GM18867 (cell line): ENCODE data around the gene C1RL.
"Not testable (repeated sequence)": the region's sequence is repeated elsewhere in the genome, so short reads cannot be mapped to it uniquely, and the experiment has no call there.

ENCODE experiments used
- ATAC-seq: cut with Tn5 transposase; IDR thresholded peaks from one replicate; pipeline ENCODE4 v1.9.1; 2021; ENCODE audit warnings: mild to moderate bottlenecking, moderate library complexity; ENCODE audit not compliant: unreplicated experiment

Gene C1RL

DNA sequence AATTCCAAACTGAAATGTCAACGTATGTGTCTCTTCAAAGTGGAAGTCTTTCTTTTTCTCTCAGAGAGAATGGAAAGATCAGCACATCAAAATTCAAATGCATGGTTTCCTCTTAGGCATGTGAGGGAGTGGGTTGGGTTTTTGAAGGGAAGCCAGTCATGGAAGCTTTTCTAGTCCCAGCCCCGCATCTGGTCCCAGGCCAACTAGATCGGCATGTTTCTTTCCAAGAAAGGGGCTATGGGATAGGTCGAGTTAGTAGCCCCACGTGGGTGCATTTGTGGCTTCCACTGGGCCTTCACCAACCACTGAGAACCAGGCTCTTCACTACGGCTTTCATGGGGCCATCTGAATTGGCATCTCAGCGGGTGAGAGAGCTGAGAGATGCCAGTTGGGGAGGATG lies 41.9 kb downstream of the C1RL start:
- no peak for ATAC-seq

DNA sequence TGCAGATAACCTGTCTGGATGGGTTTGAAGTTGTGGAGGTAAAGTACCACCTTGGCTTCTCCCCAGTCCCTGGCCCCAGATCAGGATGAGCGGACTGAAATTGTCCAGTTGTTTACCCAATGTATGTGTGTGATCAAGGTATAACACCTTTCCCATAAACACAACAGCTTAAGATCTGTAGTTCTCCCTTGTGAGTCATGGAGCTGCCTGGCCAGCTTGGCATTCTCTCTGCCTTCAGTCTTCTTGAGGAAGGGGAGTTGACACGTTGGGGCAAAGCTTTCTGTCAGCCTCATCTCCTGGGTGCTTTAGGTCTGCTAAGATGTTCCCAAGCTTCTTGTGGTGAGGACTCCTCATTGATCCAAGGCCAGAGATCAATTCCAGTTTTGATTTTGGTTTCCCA lies 42.4 kb downstream of the C1RL start:
- ATAC-seq, result no peak

DNA sequence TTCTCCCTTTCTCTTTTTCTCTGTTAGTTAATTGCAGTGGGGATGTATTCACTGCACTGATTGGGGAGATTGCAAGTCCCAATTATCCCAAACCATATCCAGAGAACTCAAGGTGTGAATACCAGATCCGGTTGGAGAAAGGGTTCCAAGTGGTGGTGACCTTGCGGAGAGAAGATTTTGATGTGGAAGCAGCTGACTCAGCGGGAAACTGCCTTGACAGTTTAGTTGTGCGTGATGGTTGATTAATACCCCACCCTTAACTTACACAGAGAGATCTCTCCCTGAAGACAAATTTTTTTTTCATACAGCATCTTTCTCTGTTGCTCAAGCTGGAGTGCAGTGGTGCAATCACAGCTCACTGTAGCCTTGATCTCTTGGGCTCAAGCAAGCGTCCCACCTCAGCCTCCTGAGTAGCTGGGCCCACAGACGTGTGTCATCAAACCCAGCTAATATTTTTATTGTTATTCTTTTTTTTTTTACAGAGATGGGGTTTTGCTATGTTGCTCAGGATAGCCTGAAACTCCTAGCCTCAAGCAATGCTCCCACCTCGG lies 43.9 kb downstream of the C1RL start:
- no peak for ATAC-seq

GRCh38 chr12:7064516-7064915 lies 44.5 kb downstream of the C1RL start:
- no peak for ATAC-seq

DNA sequence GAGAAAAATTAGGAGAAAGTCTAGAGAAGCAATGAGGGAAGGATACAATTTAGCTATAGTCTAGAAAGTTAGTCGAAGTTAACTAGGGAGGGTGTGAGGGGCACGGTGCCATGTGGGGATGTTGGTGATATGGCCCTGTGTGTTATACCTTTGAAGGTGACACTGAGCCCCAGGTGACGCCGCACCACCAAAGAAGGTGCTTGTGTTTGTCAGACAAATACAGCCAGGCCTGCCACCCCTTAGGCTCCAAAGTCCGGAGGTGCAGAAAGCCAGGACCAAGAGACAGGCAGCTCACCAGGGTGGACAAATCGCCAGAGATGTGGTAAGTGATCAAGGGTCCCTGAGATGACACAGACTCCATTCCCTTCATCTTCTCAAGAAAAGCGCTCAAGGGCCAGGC lies 47.4 kb downstream of the C1RL start:
- no peak for ATAC-seq

DNA sequence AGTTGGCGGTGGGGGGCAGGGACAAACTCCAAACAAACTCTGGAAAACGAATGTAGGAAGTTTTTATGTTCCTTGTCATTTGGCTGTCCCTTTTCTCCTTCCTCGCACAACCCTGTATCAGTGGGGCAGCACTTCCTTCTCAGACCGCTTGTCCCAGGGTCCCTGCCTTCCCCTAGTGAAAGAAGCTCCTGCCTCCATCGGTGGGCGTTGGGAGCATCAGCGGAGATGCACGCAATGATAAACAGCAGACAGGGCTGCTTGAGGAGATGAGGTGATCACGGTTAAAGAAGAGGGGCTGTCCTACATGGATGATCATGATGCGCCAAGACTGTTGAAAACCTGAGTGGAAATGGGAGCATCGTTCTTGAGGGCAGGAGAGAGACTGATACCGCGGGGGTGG lies 47.9 kb downstream of the C1RL start:
- no peak for ATAC-seq

DNA sequence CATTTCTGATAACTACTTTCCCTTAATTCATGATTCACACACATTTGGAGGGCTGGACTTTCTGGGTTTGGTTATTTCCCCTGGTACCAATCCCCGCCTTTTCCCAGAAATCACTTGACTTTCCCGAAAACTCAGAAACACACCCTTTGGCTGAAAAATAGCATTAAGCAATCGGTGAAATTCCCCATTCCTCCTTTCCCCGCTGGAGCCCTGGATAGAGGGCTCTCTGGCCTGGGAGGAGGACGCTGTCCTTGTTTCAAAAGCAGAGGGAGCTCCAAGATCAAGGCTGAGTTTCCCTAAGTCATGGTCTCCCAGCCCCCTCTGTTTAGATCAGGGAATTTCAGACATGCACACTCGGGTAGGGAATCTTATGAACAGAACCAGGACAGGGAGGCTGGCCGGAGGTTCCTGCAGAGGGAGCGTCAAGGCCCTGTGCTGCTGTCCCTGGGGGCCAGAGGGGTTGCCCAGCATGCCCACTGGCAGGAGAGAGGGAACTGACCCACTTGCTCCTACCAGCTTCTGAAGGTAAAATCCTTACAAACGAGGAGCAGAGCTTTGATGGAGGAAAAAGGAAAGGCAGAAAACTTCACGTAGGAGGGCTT lies 48.6 kb downstream of the C1RL start, which contains the start of gene C1S:
C1S (plus strand) TSS at position 366 of the 602 bp plus-strand sequence. CDS start 1,195 bp downstream, outside the sequence.
- no peak for ATAC-seq

DNA sequence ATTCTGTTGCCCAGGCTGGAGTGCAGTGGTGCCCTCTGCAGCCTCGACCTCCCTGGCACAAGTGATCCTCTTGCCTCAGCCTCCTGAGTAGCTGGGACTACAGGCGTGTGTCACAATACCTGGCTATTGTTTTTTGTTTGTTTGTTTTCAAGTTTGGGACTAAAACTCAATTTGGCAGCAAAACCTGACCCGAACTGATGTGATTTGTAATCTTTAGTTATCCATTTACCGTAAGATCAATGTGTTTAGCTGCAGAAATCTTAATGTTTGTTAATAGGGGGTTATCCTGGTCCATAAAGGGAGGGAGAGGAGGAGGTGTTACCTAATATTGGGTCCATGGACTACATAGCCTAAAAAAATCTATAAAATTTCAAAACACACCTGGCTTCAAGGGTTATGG lies 49.2 kb downstream of the C1RL start:
- ATAC-seq, result no peak

- no peak for ATAC-seq
Observed at GRCh38 chr12:7058850-7059395, 50.1 kb downstream of the C1RL start.

DNA sequence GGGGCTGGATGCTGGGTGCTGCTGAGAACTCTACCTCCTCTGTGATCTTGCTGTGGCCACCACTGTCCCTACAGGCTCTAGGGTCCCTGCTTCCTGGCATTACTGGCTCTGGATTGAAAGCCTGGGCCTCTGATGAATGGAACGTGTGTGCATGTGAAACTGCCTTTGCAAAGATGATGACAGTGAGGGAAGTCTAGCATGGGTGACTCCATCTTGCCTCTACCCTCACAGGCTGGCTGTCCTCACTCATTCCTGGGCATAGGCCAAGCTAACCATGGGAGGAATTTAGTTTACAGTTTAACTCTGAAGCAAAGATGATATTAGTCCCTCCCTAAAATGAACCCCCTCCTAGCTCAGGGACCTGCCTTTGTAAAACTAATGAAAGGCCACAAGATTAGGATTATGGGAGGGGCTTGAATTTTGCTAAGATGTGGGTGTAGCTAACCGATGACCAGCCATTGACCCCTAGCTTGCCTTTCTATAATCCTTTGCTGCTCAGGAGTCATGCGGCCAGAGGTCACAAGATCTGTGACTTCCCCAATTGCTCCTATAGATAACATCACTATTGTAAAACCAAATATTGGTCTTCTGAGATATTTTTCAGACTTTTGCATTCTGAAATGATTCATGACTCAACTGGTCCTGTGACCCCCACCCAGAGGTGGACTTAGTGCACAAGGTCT lies 50.7 kb downstream of the C1RL start:
- ATAC-seq, result no peak

DNA sequence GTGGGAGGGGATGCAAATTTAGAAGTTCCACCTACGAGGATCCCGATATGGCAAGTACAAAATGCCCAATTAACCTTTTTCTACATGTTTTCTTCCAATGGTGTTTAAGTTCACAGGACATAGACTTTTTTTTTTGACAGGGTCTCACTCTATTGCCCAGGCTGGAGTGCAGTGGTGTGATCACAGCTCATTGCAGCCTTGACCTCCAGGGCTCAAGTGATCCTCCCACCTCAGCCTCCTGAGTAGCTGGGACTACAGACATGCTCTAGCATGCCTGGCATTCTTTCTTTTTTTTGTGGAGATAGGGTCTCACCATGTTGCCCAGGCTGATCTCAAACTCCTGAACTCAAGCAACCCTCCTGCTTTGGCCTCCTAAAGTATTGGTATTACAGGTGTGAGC lies 53.3 kb downstream of the C1RL start:
- not testable (repeated sequence) for ATAC-seq

GRCh38 chr12:7054925-7055324 lies 54.1 kb downstream of the C1RL start:
- ATAC-seq, result no peak

GRCh38 chr12:7049973-7050372 lies 59.0 kb downstream of the C1RL start:
- not testable (repeated sequence) for ATAC-seq

GRCh38 chr12:7049445-7049951 lies 59.5 kb downstream of the C1RL start:
- ATAC-seq, result not testable (repeated sequence)

DNA sequence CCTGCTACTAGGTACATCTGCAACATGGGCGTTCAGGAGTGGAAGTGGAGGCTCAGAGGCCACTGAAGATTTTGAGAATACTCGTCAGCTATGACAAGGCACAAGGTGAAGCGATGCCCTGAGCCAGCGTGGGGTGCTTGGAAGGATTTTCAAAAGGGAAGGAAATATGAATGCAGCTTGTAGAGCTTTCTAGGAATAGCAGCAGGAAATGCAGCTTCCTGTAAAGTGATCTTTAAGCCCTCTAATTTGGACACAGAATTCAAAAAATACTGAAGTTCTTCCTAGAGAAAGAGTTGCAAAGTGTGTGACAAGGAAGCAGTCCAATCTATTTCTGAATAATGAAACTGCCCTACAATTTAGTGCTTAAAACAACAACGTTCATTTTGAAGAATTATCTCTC lies 61.7 kb downstream of the C1RL start:
- no peak for ATAC-seq

DNA sequence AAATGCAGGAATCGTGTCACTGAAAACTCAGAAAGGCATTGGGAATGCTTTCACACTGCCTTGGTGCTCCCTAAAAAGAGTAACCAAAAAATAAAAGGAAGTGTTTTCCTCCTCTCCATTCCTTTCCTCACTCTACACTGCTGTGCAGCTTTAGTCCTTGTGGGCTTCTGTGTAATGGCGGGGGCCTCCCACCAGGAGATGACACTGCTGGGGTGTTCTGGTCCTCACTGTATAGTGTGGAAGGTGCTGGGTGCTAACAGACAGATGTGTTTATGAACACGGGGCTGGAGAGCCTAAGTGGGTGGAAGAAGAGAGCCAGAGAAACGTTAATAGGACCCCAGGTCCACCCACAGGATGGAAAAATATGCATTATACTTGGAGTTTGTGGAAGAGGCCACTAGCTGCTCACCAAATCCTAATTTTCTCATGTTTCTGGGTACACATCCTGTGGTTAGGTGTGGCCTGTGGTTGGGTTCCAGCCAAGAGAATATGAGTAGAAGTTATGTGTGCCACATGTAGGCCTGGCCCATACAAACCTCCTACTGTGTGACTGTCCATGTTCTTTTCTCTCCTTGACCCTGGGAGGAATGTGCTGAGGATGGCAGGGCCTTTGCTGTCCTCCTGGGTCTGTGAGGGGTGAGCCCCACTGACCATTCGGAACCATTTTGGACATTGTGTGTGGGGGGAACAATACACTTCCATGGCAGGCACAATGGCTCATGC lies 62.5 kb downstream of the C1RL start:
- ATAC-seq, result no peak

DNA sequence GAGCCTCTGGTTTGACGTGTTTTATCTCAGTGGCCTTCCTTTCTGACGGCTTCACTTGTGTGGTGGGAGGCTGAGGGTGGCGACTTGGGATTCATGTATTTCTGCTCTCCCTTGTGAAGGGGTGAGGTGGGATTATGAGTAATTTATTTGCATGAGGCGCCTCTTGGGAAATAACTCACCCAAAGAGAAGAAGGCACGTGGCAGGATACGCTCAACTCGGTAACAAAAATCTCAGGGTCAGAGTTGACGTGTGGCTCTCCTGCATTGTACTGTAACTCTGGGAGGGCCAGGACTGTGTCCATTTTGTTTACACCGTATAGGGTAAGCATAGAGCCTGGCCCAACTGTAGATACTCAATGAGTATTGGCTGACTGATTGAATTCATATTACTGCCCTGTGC lies 63.1 kb downstream of the C1RL start:
- ATAC-seq, result no peak
